GM21367 (cell line): ENCODE results near the gene GRID1.
A peak's percentile ranks its signal among the peaks of the same experiment; 100 is the strongest.

Experiments
- ATAC-seq: cut with Tn5 transposase; IDR thresholded peaks from one replicate; pipeline ENCODE4 v1.9.1; 2021; ENCODE audit not compliant: unreplicated experiment

The GRID1 gene

GRCh38 chr10:85615556-85615955 lies 751.0 kb downstream of the GRID1 start:
- ATAC-seq, result no peak

- ATAC-seq, result no peak
Measured at GRCh38 chr10:85614981-85615380, 751.6 kb downstream of the GRID1 start.

GRCh38 chr10:85614566-85614965 lies 752.0 kb downstream of the GRID1 start:
- no peak for ATAC-seq

GRCh38 chr10:85613391-85613790 lies 753.2 kb downstream of the GRID1 start:
- no peak for ATAC-seq

- peak; percentile 53 for ATAC-seq
Measured at GRCh38 chr10:85612833-85613232, 753.8 kb downstream of the GRID1 start.

- ATAC-seq, result peak; percentile 97
Measured at GRCh38 chr10:85612378-85612775, 754.2 kb downstream of the GRID1 start.

- ATAC-seq, result no peak
Measured at GRCh38 chr10:85611746-85612377, 754.7 kb downstream of the GRID1 start.

- no peak for ATAC-seq
Measured at GRCh38 chr10:85611093-85611740, 755.4 kb downstream of the GRID1 start.

- no peak for ATAC-seq
Measured at GRCh38 chr10:85610381-85611092, 756.1 kb downstream of the GRID1 start.

- no peak for ATAC-seq
Measured at GRCh38 chr10:85609509-85609908, 757.1 kb downstream of the GRID1 start.

- no peak for ATAC-seq
Measured at GRCh38 chr10:85608706-85609105, 757.9 kb downstream of the GRID1 start.

GRCh38 chr10:85607043-85607695 lies 759.4 kb downstream of the GRID1 start:
- ATAC-seq, result no peak

GRCh38 chr10:85606401-85606800 lies 760.2 kb downstream of the GRID1 start:
- no peak for ATAC-seq

GRCh38 chr10:85604884-85605283 lies 761.7 kb downstream of the GRID1 start:
- ATAC-seq, result no peak

- ATAC-seq, result no peak
Measured at GRCh38 chr10:85604136-85604725, 762.4 kb downstream of the GRID1 start.

- ATAC-seq, result no peak
Measured at GRCh38 chr10:85603151-85603940, 763.2 kb downstream of the GRID1 start.

- ATAC-seq, result no peak
Measured at GRCh38 chr10:85602713-85603112, 763.9 kb downstream of the GRID1 start.

- ATAC-seq, result no peak
Measured at GRCh38 chr10:85602306-85602705, 764.3 kb downstream of the GRID1 start.

GRCh38 chr10:85601526-85601925 lies 765.1 kb downstream of the GRID1 start:
- ATAC-seq, result no peak

- ATAC-seq, result no peak
Measured at GRCh38 chr10:85600744-85601081, 765.9 kb downstream of the GRID1 start.
